Skin of body (tissue), 2 donors: Measurements from ENCODE around the gene RORB. TPM values are rescaled to one million over a fixed set of nuclear protein-coding genes. Genes with fewer than 3 reads are reported as not detected.

Source experiments
- DNase-seq: peaks from one replicate; lab custom pipeline; 2025; lab: John Stamatoyannopoulos, UW
- total RNA-seq: library from RNA; depleted of rRNA; stranded (reverse); fragments of >200 nt; gene quantifications from one replicate; pipeline ENCODE4 v1.2.3, GENCODE V29; 2014

Gene RORB
- total RNA-seq, 1 donor from 2014 or later, result 0.39 TPM

DNA sequence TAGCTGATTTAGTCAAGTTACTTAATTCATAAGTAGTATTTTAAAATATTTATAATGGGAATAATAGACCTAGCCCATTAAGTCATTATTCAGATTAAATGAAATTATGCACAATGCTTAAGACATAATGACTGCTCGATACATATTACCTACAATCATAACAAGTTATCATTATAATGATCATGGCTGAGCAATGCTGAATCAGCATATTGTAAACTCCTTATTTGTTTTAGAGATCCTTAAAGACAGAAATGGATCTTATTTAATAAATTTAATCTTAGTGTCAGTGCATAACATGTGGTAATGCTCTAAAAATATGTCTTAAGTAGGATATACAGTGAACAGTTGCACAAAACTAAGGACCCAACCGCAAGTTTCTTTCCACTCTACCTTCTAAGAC lies 221.6 kb downstream of the RORB start:
- DNase-seq, result no peak

DNA sequence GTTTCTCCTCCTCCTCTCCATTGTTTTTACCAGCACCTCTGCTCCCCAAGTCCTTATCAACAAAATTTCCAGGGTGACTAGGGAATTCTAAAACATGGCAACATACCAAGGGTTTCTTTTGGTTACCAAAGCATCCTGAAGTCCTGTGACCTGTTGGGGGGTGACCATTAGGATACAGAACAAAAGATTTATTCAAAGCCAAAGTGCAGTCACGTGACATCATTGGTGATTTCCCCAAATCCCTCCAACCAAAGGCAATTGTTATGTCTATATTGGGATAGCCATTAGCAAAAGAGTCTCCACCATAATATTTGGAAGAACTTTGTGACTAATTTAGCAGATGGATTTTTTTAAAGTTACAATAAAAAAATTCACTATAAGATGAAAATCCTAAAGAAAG lies 222.2 kb downstream of the RORB start:
- DNase-seq, result no peak

DNA sequence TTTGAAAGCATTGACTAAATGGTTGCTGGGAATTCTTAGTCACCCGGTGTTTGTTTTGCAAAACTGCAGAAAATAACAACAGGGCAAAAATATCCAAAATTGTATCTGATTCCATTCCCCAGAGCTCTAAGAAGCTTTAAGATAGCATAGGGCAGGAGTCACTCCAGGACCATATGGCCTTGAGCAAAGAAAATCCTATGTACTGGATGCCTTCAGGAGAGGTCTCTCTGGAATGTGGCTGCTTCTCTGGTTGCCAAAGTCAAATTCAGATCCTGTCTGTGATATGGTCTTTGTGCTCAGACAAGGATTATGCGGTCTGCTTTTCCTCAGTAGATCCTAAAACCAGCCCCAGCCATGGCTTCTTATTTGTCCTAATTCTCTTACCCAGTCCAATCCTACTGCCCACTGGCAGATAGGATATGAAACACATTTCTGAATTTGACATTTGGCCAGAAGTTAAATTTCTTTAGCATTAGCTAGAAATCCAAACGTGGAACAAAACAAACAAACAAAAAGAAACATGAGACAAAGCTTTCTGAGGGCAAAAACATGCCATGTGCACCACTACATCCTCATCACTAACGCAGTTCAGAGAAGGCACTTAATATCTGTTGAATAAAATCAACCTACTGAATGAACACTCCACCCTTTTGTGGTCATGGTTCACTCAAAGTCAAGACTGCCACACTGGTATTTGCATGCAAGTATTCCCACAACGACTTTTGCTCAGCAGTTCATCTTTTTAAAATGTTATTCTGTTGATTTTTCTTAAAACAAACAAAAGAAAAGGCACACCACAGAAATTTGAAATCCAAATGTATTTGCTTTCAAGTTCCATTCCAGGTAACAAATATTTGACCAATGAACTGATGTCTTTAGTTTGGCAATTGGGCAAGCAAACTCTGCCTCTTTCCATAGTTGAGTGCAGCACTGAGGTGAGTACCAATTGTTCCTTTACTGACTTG lies 224.8 kb downstream of the RORB start:
- no peak for DNase-seq

DNA sequence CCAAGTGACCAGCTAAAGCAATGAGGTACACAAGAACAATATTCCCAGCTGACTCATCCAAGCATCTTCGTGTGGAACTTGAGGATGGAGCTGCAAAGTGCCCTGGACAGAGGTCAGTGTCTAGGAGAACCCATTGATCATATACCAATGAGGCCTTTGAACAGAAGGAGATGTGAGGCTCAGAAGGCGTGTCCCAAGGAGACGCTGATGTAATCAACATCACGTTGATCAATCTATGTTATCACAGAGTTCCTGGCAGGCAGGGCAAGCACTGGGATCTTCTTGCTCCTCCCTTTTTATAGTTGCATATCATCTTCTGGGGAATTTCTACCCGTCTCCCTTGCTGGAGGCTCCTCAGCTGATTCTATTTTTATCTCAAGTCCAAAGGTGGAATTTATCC lies 227.2 kb downstream of the RORB start:
- no peak for DNase-seq

DNA sequence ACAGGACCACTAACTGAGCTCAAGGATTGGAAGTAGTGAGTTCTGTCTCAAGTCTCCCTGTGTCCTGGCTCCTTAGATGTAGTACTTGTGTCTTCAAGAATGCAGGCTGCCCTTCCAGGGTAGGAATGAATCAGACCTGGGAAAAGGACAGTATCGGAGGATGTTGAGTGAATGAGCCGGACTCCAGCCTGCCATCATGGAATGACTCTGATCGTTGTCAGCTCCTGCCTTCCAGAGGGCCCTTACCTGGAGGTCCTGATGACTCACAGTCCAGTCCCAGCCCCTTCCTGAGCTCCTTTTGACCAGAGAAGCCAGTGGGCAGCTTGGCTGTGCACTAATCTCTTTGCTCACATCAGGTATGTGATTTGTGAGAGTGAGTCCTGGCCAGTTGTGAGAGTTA lies 229.4 kb downstream of the RORB start:
- DNase-seq, result no peak

- no peak for DNase-seq
These were observed 231.0 kb downstream of the RORB start for GRCh38 chr9:74728176-74728575.

DNA sequence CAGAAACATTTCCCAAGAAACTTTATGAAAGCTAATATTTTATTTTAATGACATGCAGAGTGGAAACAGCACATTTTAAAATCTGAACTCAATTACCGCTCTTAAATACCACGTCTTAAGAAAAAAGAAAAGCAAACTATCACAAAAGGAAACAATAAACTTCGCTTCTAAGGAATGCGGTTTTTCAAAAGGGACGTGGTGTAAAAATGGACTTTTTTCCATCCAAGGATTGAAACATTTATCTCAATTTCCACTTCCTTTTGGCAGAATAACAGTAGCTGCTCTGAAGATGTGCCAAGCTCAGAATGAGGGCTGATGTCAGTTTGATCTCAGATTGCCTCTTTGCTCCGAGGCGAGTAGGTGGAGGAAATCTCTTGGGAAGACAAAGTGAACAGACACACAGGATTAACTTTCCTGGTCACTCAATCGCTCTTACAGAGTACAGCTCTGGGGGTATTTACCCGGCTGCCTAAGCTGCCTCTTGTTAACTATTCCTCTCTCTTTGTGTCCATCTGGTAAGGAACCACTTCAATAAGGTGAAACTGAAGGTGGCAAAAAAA lies 232.1 kb downstream of the RORB start:
- peak; percentile 31 for DNase-seq

DNA sequence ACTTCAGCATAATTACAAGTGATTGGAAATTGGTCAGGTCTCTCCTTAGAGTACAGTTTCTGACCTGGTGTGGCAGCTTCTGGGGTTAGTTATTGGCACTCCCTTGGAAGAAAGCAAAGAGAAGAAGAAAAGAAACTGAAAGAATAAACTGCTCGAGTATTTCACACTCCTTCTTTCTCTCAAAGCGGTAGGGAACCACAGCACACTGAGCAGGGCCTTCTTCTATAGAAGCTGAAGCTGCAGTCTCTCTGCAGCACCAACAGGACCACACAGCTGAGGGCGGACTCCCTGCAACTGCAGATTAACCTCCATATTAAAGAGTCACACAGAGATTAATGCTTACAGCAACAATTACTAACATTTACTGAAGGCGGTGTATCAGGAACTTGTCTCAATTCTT lies 238.6 kb downstream of the RORB start:
- no peak for DNase-seq

DNA sequence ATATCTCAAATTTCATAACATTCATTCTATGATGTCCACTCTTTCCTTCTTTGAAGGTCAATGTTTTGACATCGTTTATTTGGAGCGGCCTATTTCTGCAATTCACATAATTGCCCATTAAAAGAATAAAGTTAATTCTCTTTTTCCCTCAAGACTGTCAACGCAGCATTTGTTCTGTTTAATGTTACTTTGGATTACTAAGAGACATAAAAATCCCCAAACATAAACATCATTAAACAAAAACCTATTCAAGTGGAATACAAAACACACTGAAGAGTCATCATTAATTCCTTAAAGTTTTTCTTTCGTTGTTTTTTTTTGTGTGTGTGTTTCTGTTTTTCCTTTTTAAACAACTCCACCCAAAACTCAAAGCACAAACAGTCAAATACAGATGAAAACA lies 239.5 kb downstream of the RORB start:
- no peak for DNase-seq

DNA sequence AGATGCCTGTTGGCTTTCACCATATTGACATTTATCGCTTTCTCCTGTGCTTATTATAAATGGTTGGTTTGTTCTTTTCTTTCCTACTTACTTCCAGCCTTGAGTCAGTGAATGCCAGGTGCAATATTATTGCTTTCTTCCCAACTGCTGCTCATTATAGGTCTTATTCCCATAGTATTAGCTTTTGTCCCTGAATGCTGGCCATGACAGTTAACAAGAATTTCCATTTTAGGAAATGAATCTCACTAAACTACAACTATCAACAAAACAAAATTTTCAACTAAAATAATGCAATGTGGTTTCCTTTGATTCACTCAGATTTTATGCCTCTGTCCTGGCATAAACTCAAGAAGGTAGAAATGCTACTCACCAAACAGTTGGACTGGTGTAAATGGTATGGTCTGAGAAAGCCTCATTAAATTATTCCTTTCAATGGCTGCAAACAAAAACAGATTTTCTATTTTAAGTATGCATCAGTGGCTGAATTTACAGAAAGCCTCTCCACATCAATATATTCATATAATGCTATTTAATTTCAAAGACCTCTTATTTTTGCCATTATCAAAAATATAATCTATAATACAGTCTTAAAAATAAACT lies 245.2 kb downstream of the RORB start:
- no peak for DNase-seq
